GM19372 (cell line): Measurements from ENCODE around the gene AXL.
"Not testable (repeated sequence)": the region's sequence is repeated elsewhere in the genome, so short reads cannot be mapped to it uniquely, and the experiment has no call there.

ENCODE experiments used
- ATAC-seq: cut with Tn5 transposase; IDR thresholded peaks from one replicate; pipeline ENCODE4 v1.9.1; 2021; ENCODE audit warnings: mild to moderate bottlenecking, low read depth, moderate library complexity; ENCODE audit not compliant: unreplicated experiment

The AXL gene

GRCh38 chr19:41269055-41269454, 50.0 kb downstream of the AXL start:
- ATAC-seq, result no peak

GRCh38 chr19:41269571-41269970, 50.5 kb downstream of the AXL start:
- ATAC-seq, result no peak

- ATAC-seq, result no peak
Measured at GRCh38 chr19:41273076-41273475, 54.1 kb downstream of the AXL start.

- no peak for ATAC-seq
Measured at GRCh38 chr19:41274802-41275201, 55.8 kb downstream of the AXL start.

- no peak for ATAC-seq
Measured at GRCh38 chr19:41276231-41276630, 57.2 kb downstream of the AXL start.

GRCh38 chr19:41278478-41278877, 59.5 kb downstream of the AXL start:
- ATAC-seq, result no peak

GRCh38 chr19:41288673-41289530, 69.9 kb downstream of the AXL start:
- no peak for ATAC-seq

GRCh38 chr19:41289814-41290213, 70.8 kb downstream of the AXL start:
- ATAC-seq, result not testable (repeated sequence)

- ATAC-seq, result no peak
Measured at GRCh38 chr19:41294393-41294792, 75.4 kb downstream of the AXL start.

- no peak for ATAC-seq
Measured at GRCh38 chr19:41295499-41295898, 76.5 kb downstream of the AXL start.

GRCh38 chr19:41296433-41296871, 77.4 kb downstream of the AXL start:
- no peak for ATAC-seq

- no peak for ATAC-seq
Measured at GRCh38 chr19:41297628-41298347, 78.8 kb downstream of the AXL start.

GRCh38 chr19:41298348-41298964, 79.4 kb downstream of the AXL start:
- ATAC-seq, result no peak

GRCh38 chr19:41299046-41299754, 80.2 kb downstream of the AXL start:
- no peak for ATAC-seq

- ATAC-seq, result no peak
Measured at GRCh38 chr19:41299755-41300089, 80.7 kb downstream of the AXL start.

- ATAC-seq, result no peak
Measured at GRCh38 chr19:41300555-41300954, 81.5 kb downstream of the AXL start.

GRCh38 chr19:41302624-41303351, 83.8 kb downstream of the AXL start:
- no peak for ATAC-seq

- ATAC-seq, result no peak
Measured at GRCh38 chr19:41303954-41304353, 84.9 kb downstream of the AXL start.

- ATAC-seq, result no peak
Measured at GRCh38 chr19:41304706-41305483, 85.9 kb downstream of the AXL start.
